Activated CD4-positive, alpha-beta T cell treated with anti-CD3 and anti-CD28 coated beads for 1 hour (primary cell): Measurements from ENCODE around the gene APOB.

Experiments
- DNase-seq: peaks from one replicate; pipeline ENCODE4 v3.0.0-alpha.2; 2020

The APOB gene

DNA sequence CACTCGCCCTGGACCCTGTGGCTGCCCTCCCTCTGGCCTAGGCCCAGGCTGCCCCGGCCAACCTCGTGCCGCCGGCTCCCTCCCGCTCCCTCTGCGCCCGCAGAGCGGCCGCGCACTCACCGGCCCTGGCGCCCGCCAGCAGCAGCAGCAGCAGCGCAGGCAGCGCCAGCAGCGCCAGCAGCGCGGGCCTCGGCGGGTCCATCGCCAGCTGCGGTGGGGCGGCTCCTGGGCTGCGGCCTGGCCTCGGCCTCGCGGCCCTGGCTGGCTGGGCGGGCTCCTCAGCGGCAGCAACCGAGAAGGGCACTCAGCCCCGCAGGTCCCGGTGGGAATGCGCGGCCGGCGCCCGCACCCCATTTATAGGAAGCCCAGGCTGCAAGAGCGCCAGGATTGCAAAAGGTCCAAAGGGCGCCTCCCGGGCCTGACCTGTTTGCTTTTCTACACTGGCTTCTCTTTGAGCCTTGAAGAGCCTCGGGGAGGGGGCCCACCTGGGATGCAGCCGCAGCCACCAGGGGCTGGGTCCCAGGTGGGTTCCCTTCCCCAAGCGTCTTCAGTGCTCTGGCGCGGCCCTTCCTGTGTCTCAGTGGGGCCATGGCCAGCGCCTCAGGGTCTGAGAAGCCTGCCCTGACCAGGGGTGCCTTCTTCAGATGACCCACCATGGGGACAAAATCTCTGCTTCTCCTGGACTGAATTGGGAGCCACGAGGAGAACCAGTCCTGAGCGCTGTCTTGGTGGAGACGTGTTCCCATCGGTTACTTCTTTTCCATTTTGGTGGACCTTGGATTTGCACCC lies at the start of gene APOB:
Gene APOB (minus strand): TSS at position 330 of the 789 bp plus-strand sequence. CDS start 128 bp downstream, at position 202.
- no peak for DNase-seq

GRCh38 chr2:21092308-21092869 lies 48.5 kb upstream of the APOB start:
- no peak for DNase-seq

- DNase-seq: no peak
These were observed 40.5 kb upstream of the APOB start for GRCh38 chr2:21084401-21084800.

GRCh38 chr2:21083482-21083881 lies 39.6 kb upstream of the APOB start:
- no peak for DNase-seq

- no peak for DNase-seq
These were observed 34.4 kb upstream of the APOB start for GRCh38 chr2:21078296-21078695.

DNA sequence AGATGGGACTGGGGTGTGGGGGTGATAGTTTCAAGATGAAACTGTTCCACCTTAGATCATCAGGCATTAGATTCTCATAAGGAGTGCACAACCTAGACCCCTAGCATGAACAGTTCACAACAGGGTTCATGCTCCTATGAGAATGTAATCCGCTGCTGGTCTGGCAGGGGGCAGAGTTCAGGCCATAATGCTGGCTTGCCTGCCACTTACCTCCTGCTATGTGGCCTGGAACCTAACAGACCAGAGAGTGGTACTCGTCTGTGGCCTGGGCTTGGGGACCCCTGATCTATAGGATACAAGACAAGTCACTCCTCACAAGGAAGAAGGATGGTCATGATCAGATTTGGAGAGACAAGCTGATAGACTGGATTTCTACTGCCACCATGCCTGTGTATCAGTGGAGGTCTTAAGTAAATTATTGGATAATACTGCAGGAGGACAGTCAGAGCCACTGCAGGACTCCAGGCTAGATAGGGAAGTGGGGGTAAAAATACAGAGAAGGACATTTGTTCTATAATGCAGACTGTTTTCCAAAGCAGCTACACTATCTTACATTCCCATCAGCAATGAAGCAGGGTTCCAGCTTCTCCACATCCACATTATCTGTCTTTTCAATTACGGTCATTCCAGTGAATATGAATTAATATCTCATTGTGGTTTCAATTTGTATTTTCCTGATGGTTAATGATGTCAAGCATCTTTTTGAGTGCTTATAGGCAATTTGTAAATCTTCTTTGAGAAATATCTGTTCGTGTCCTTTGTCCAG lies 28.8 kb upstream of the APOB start:
- no peak for DNase-seq

DNA sequence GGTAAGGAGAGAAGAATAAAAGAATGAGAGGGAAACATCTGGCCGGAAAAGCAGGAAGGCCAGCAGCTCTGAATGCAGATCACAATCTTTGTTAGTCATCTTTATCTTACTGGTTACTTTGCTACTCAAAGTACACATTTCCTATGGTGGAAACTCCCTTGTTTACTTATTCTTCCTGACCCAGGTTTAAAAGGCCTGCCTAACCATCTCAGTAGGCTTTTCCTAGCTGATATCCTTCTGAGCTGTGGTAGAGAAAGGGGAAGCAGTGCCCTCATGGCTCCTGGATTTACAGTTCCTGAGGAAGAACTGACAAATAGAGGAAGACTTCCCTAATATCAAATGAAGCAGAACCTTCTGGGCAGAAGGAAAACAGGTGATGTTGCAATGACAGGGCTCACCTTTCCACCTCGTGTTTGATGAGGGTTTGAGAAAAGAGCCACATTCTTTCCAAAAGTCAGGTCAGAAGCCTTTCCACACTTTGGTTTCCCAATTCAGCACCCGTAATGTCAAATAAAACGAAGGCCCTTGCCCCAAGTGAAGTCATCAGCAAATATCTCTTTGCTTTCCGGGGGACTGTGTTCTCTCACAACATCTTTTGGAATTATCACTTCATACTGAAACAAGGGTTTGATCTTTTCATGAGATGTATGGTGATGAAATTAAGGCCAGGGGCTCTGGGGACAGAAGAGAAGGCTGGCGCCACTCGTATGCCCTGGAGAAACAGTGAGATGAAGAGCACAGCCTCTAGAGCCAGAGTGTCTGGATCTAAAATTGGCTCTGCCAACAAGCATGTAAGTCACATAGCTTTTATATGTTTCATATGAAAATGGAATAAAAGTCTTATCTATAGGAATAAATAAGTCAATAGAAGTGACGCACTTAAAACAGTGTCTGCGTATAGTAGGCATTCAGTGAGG lies 26.7 kb upstream of the APOB start:
- DNase-seq: no peak

- DNase-seq: no peak
These were observed 26.0 kb upstream of the APOB start for GRCh38 chr2:21069746-21070340.

GRCh38 chr2:21067859-21068537 lies 24.1 kb upstream of the APOB start:
- no peak for DNase-seq

DNA sequence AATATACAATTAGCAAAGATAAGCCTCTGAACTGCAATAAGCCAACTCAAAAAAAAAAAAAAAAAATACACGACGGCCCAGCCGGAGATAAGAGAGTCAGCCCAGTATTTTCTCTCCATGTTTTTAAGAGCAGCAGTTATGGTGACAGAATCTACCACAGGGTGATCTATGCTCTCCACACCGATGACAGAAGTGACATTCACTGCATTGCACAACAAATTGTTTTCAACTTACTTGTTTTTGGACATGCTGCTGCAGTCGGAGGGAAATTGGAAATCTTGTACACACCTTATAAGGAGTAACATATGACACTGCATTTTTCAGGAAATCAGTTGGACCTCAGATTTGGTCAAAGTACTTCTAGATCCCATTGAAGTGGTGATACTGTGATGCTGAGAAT lies 23.3 kb upstream of the APOB start:
- DNase-seq: no peak

GRCh38 chr2:21059885-21060610 lies 16.2 kb upstream of the APOB start:
- DNase-seq: no peak

DNA sequence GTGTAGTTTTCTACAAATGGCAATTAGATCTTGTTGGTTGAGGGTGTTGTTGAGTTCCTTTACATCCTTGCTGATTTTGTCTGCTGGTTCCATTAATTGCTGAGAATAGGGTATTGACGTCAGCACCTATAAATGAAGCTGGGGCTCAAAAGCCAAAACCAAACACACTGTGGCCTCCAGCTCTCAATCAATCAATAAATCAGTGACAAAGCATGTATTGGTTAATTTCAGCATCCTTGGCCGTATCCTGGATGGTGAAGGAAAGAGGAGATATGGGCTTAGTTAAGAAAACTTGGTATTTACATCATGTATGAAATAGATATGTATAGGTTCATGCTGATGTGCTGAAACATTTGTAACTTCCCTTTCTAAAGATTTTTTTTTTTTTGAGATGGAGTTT lies 13.2 kb upstream of the APOB start:
- no peak for DNase-seq

DNA sequence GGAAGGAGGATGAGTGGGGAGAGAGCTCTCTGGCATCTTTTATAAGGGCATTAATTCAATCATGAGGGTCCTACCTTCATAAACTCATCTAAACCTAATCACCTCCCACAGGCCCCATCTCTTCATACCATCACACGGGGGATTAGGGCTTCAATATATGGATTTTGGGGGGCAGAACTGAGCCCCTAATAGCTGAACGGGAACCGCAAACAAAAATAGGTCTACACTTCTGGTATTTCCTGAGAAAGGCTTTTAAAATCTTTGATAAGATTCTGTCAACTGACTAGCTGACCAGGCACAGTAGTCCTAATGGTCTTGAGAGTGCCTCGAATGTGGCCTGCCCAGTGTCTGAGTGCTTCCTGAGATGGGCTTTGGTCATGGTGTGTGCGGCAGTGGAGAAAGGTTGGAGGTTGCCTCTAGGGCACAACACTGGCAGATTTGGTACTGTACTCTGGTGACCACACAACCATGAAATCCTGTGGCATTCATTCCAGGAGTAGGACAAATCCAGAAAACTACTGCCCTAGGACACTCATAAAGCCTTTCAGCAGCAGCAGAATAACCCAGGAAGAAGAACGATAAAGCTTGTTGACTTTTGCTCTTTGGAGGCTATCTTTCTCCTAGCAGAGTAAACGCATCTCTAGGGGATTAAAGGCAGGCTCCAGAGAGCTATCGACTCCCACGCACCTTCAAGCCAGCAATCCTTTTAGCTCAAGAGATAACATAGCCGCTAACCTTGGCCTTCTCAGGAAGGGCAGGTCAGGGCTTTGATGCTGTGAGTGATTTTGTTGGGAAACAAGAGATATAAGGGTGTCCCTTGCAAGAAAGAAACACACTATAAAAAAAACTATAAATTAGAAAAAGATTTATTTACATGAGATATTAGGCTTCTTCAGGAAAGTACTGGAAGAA lies 12.3 kb upstream of the APOB start:
- DNase-seq: no peak

DNA sequence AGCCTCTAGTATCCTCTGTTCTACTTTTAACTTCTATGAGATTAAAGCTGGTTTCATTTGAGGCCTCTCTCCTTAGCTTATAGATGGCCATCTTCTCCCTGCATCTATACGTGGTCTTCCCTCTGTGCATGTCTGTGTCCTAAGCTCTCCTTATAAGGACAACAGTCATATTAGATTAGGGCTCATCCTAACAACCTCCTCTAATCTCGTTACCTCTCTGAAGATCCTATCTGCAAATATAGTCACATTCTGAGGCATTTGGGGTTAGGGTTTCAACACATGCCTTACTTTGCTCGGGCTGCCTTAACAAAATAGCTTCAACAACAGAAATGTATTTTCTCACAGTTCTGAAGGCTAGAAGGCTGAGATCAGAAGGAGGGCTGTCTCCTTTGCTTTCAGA lies 11.6 kb upstream of the APOB start:
- DNase-seq: no peak

DNA sequence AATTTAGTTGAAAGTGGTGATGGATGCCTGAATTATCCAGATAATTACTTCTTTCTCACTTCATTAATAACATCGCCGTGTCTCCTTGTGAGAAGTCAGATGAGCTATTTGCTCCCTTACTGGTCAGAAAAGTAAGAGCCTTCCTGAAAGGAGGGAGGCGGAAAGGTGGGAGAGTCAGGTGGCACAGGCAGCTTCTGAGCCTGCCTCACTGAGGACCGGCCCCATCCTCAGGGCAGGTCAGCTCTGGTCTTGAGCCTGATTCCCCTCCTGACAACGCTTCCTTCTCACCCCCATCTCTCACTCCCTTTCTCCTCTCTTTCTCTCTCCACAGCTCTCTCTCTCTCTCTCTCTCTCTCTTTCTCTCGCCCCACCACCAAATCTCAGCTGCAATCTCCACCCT lies 10.1 kb upstream of the APOB start:
- no peak for DNase-seq

DNA sequence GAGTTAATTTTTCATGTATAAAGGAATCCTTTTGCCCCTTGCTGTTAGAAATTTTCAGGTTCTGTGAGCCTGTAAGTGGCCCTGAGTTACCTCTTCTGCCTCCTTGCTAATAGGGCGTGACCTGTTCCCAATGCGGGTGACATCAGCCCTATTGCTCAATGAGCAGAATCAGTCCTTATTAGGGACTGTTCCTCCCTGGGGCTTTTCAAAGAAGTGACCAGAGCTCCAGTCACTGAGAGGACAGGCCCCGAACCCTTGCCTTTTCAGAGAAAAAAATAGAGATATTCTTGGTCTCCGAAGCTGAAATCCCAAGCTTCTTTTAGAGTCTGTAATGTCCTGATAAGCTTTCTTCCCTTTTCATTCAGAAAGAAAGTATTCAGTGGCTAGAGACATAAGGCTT lies 8.2 kb upstream of the APOB start:
- DNase-seq: no peak

DNA sequence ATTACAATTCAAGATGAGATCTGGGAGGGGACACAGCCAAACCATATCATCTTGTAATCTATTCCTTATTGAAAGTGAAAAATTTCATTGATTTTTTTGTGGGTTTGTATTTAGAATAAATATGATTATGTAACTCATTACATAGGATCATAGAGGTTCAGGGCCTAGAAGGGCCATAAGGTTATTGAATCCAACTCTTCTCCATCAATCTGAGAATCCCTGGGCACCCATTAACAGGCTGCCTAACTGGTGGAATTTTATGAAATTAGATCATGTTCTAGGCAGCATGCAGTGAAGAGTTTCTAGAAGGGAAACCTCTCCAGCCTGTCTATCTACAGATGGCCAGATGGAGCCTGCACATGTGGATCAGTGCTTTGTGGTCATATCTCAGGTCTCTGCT lies 6.3 kb upstream of the APOB start:
- no peak for DNase-seq

GRCh38 chr2:21047141-21048009 lies 3.5 kb upstream of the APOB start:
- no peak for DNase-seq

DNA sequence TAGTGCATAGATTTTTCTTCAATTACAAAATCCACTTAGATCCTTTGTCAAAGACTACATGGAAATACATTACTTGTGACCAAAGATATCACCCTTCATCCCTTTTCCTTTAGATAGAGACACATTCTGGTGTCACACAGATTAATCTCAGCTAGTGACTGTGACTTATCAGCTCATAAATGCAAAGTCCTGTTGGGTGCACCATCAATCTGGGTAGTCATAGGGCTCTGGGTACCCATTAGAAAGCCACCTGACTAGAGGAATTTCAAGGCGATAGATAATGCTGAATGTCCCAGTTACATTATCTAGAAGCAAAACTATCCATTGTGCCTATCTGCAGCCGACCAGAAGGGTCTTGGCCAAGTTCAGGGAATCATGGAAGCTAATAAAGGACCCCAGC lies 2.6 kb upstream of the APOB start:
- DNase-seq: no peak
